Muscle layer of colon (tissue), 2 donors: Measurements from ENCODE around the gene SYNGAP1.
"Not testable (repeated sequence)": the region's sequence is repeated elsewhere in the genome, so short reads cannot be mapped to it uniquely, and the experiment has no call there.

Experiments
- H3K27ac ChIP-seq: one replicate; pipeline ENCODE4 v1.7.0; 2013; ENCODE audit warnings: low read depth, mild to moderate bottlenecking, low read length, moderate library complexity
- H3K27me3 ChIP-seq, 2 donors: one replicate each; pipeline ENCODE4 v1.7.0; 2013; ENCODE audit warnings: low read length in 2 of 2, mild to moderate bottlenecking in 2 of 2; ENCODE audit not compliant: insufficient read depth in 2 of 2, control insufficient read depth in 1 of 2
- H3K36me3 ChIP-seq: one replicate; pipeline ENCODE4 v1.7.0; 2013; ENCODE audit warnings: mild to moderate bottlenecking, low read length; ENCODE audit not compliant: insufficient read depth
- H3K4me1 ChIP-seq: one replicate; pipeline ENCODE4 v1.7.0; 2013; ENCODE audit warnings: mild to moderate bottlenecking, low read length; ENCODE audit not compliant: insufficient read depth
- H3K4me3 ChIP-seq, 2 donors: one replicate each; pipeline ENCODE4 v1.7.0; 2013; ENCODE audit warnings: low read length in 2 of 2, low read depth in 1 of 2, mild to moderate bottlenecking in 1 of 2, moderate library complexity in 1 of 2
- H3K9ac ChIP-seq: one replicate; pipeline ENCODE4 v1.7.0; 2013; ENCODE audit warnings: low read length
- H3K9me3 ChIP-seq: one replicate; pipeline ENCODE4 v1.7.0; 2013; ENCODE audit warnings: mild to moderate bottlenecking, low read length
- donor health status: abdominal sarcoma.
- donor health status: Adenocarcinoma of cecum.

SYNGAP1 gene

GRCh38 chr6:33459226-33459625 lies 39.4 kb downstream of the SYNGAP1 start:
- Histone ChIP-seq H3K36me3 (peaks cover 13% of the 10 kb centered on the region), H3K9ac (no peak overlapping the region), H3K27me3 (no peaks in the 10 kb centered on the region), H3K27ac (no peak overlapping the region), H3K9me3 (no peaks in the 10 kb centered on the region), H3K4me1 (peaks cover 13% of the 10 kb centered on the region), H3K4me3 (no peak overlapping the region)

DNA sequence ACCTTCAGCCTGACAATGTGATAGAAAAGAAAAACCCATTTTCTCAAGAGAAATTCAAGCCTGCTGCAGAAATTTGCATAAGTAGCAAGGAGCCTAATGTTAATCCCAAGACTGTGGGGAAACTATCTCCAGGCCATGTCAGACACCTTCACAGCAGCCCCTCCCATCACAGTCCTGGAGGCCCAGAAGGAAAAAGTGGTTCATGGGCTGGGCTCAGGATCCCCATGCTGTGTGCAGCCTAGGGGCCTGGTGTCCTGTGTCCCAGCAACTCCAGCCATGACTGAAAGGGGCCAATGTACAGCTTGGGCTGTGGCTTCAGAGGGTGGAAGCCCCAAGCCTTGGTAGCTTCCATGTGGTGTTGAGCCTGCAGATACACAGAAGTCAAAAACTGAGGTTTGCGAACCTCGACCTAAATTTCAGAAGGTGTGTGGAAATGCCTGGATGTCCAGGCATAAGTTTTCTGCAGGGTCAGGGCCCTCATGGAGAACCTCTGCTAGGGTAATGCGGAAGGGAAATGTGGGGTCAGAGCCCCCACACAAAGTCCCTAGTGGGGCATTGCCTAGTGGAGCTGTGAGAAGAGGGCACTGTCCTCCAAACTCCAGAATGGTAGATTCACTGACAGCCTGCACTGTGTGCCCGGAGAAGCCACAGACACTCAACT lies 46.3 kb downstream of the SYNGAP1 start:
- no peaks in the 10 kb centered on the region for H3K4me1 ChIP-seq
- no peaks in the 10 kb centered on the region for H3K9me3 ChIP-seq
- no peaks in the 10 kb centered on the region for H3K36me3 ChIP-seq
- H3K27ac ChIP-seq = no peak overlapping the region
- H3K27me3 ChIP-seq = no peaks in the 10 kb centered on the region
- no peak overlapping the region for H3K9ac ChIP-seq
- H3K4me3 ChIP-seq = no peak overlapping the region

DNA sequence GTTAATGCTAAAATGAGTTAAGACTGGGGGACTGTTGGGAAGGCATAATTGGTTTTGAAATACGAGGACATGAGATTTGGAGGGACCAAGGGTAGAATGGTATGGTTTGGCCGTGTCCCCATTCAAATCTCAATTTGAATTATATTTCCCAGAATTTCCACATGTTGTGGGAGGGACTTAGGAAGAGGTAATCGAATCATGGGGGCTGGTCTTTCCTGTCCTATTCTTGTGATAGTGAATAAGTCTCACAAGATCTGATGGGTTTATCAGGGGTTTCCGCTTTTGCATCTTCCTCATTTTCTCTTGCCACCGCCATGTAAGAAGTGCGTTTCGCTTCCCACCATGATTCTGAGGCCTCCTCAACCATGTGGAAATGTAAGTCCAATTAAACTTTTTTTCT lies 47.2 kb downstream of the SYNGAP1 start:
- Histone ChIP-seq H3K36me3 (no peaks in the 10 kb centered on the region), H3K9ac (no peak overlapping the region), H3K4me3 (no peak overlapping the region), H3K27me3 (no peaks in the 10 kb centered on the region), H3K4me1 (no peaks in the 10 kb centered on the region), H3K27ac (no peak overlapping the region), H3K9me3 (no peaks in the 10 kb centered on the region)

GRCh38 chr6:33469661-33470060 lies 49.8 kb downstream of the SYNGAP1 start:
- Histone ChIP-seq H3K27ac (no peak overlapping the region), H3K4me3 (no peak overlapping the region), H3K9me3 (no peaks in the 10 kb centered on the region)

DNA sequence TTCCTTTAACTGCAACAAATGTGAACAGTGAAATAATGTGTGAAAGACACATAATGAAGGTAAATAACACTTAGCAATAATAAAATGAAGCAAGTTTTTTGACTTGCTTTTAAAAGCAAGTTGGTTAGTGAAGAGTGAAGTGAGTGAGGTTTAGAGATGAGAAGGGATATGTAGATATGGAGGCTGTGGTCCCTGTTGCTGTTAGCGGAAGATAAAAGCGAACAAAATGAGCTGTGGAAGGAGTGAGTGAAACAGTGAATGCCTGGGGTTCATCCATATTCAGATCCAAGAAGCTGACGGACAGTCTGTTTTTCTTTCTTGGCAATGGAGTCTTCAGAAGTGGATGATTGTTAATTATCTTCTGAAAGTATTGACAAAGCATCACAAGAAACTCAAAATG lies 58.0 kb downstream of the SYNGAP1 start:
- no peak overlapping the region for H3K27ac ChIP-seq
- H3K27me3 ChIP-seq = no peaks in the 10 kb centered on the region
- no peak overlapping the region for H3K9ac ChIP-seq
- no peaks in the 10 kb centered on the region for H3K9me3 ChIP-seq
- no peaks in the 10 kb centered on the region for H3K36me3 ChIP-seq
- no peak overlapping the region for H3K4me3 ChIP-seq
- H3K4me1 ChIP-seq = no peaks in the 10 kb centered on the region

More at GRCh38 chr6:33469661-33470060, 49.8 kb downstream of the SYNGAP1 start:
- Histone ChIP-seq H3K27me3 (no peaks in the 10 kb centered on the region), H3K36me3 (no peaks in the 10 kb centered on the region), H3K9ac (no peak overlapping the region), H3K4me1 (no peaks in the 10 kb centered on the region)

GRCh38 chr6:33481192-33481591 lies 61.3 kb downstream of the SYNGAP1 start:
- H3K9ac ChIP-seq = no peak overlapping the region
- H3K27me3 ChIP-seq = no peaks in the 10 kb centered on the region
- H3K4me3 ChIP-seq = no peak overlapping the region
- H3K36me3 ChIP-seq = no peaks in the 10 kb centered on the region
- no peaks in the 10 kb centered on the region for H3K9me3 ChIP-seq
- H3K27ac ChIP-seq = no peak overlapping the region
- no peaks in the 10 kb centered on the region for H3K4me1 ChIP-seq

DNA sequence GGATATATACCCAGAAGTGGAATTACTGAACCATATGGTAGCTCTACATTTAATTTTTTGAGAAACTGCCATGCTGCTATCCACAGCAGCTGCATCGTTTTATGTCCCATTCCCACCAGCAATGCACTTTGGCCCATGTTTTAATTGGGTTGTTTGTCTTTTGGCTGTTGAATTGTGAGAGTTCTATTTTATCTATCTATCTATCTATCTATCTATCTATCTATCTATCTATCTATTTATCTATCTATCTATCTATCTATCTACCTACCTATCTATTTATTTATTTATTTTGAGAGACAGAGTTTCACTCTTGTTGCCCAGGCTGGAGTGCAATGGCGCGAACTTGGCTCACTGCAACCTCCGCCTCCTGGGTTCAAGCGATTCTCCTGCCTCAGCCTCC lies 62.8 kb downstream of the SYNGAP1 start:
- H3K27me3 ChIP-seq, H3K9me3 ChIP-seq, H3K36me3 ChIP-seq, H3K4me3 ChIP-seq, H3K4me1 ChIP-seq, H3K27ac ChIP-seq, H3K9ac ChIP-seq: not testable (repeated sequence)

DNA sequence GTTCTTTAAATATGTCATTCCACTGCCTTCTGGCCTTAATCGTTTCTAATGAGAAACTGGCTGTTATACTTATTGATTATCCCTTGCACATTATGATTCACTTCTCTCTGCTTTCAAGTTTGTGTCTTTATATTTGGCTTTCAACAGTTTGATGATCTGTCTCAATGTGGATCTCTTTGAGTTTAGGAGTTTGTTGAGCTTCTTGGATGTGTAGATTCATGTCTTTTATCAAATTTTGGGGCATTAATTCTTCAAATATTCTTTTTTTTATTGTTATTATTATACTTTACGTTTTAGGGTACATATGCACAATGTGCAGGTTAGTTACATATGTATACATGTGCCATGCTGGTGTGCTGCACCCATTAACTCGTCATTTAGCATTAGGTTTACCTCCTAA lies 63.8 kb downstream of the SYNGAP1 start:
- no peak overlapping the region for H3K4me3 ChIP-seq
- H3K27ac ChIP-seq = no peak overlapping the region
- H3K27me3 ChIP-seq = no peaks in the 10 kb centered on the region
- H3K9ac ChIP-seq = no peak overlapping the region
- H3K4me1 ChIP-seq = no peaks in the 10 kb centered on the region
- no peaks in the 10 kb centered on the region for H3K36me3 ChIP-seq
- H3K9me3 ChIP-seq = no peaks in the 10 kb centered on the region

DNA sequence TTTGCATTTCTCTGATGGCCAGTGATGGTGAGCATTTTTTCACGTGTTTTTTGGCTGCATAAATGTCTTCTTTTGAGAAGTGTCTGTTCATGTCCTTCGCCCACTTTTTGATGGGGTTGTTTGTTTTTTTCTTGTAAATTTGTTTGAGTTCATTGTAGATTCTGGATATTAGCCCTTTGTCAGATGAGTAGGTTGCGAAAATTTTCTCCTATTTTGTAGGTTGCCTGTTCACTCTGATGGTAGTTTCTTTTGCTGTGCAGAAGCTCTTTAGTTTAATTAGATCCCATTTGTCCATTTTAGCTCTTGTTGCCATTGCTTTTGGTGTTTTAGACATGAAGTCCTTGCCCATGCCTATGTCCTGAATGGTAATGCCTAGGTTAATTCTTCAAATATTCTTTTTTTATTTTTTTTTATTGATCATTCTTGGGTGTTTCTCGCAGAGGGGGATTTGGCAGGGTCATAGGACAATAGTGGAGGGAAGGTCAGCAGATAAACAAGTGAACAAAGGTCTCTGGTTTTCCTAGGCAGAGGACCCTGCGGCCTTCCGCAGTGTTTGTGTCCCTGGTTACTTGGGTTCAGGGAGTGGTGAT lies 64.9 kb downstream of the SYNGAP1 start:
- H3K9me3 ChIP-seq, H3K9ac ChIP-seq, H3K36me3 ChIP-seq, H3K27ac ChIP-seq, H3K4me3 ChIP-seq, H3K4me1 ChIP-seq, H3K27me3 ChIP-seq: not testable (repeated sequence)

GRCh38 chr6:33485680-33486079 lies 65.8 kb downstream of the SYNGAP1 start:
- not testable (repeated sequence) for H3K4me3 ChIP-seq, H3K36me3 ChIP-seq, H3K4me1 ChIP-seq, H3K9me3 ChIP-seq, H3K27ac ChIP-seq, H3K27me3 ChIP-seq, H3K9ac ChIP-seq

DNA sequence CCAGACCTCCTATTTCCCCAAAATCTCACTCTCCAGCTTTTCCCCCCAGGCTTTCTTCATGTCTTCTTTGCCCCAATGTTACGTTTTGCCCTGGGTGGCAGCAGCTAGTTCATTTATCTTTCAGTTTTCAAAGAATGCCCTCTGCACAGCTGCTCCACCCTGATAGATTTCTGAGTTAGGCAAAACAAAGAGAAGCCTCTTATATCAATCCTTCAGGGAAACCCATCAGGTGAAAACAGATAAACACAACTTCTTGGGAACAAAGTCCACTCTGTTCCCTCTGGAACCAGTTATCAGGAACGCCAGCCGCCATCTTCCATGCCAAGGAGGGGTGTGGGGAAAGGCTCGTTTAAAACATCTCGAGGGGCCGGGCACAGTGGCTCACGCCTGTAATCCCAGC lies 68.5 kb downstream of the SYNGAP1 start:
- no peak overlapping the region for H3K4me3 ChIP-seq
- no peak overlapping the region for H3K27ac ChIP-seq

GRCh38 chr6:33490198-33490597 lies 70.3 kb downstream of the SYNGAP1 start:
- H3K4me1 ChIP-seq = no peaks in the 10 kb centered on the region
- no peaks in the 10 kb centered on the region for H3K36me3 ChIP-seq
- H3K27me3 ChIP-seq = no peaks in the 10 kb centered on the region
- no peaks in the 10 kb centered on the region for H3K9me3 ChIP-seq
- H3K27ac ChIP-seq = no peak overlapping the region
- no peak overlapping the region for H3K4me3 ChIP-seq
- H3K9ac ChIP-seq = no peak overlapping the region

More for the DNA sequence above, 68.5 kb downstream of the SYNGAP1 start:
- Histone ChIP-seq H3K4me1 (no peaks in the 10 kb centered on the region), H3K9me3 (no peaks in the 10 kb centered on the region), H3K36me3 (no peaks in the 10 kb centered on the region), H3K9ac (no peak overlapping the region), H3K27me3 (no peaks in the 10 kb centered on the region)
